ENCODE measurements around the gene CDH3.

GRCh38 chr16:68733570-68733969 lies 88.5 kb downstream of the CDH3 start:
- no peak for TF ChIP-seq CTCF (IDR thresholded peaks at IDR 0.05)
- no peak for TF ChIP-seq POLR2A (IDR thresholded peaks at IDR 0.05)
- no peak for TF ChIP-seq POLR2AphosphoS5 (IDR thresholded peaks at IDR 0.05)
- TF ChIP-seq EP300 (IDR thresholded peaks at IDR 0.05): no peak
